Activated CD4-positive, CD25-positive, alpha-beta regulatory T cell treated with anti-CD3 and anti-CD28 coated beads, Interleukin-2, amount 50 U/mL, for 72 hours (primary cell): ENCODE measurements around the gene EIF1AD.
"Not testable (repeated sequence)": the region's sequence is repeated elsewhere in the genome, so short reads cannot be mapped to it uniquely, and the experiment has no call there.

Experiments
- DNase-seq: peaks from one replicate; pipeline ENCODE4 v3.0.0; 2021

EIF1AD gene

DNA sequence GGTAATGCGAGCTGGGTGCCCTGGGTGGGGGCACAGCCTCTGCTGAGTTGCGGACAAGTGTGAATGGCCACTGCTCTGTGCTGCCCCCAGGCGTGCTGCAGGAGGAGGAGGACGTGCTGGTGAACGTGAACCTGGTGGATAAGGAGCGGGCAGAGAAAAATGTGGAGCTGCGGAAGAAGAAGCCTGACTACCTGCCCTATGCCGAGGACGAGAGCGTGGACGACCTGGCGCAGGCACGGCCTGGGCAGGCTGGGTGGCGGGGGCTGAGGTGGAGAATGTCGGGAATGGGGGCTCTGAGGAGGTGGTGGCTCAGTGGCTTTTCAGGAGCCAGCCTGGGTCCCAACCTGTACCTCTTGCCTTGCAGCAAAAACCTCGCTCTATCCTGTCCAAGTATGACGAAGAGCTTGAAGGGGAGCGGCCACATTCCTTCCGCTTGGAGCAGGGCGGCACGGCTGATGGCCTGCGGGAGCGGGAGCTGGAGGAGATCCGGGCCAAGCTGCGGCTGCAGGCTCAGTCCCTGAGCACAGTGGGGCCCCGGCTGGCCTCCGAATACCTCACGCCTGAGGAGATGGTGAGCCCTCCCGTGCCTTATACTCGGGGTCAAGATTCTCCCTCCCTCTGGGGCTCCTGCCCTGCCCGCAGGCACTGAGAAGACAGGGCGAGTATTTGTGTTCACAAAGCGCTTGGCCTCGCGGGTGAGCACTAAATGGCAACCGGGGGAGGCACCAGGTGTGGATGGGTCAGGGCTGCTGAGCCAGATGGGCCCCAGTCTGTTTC is 35.8 kb downstream of the EIF1AD start:
- DNase-seq: no peak

DNA sequence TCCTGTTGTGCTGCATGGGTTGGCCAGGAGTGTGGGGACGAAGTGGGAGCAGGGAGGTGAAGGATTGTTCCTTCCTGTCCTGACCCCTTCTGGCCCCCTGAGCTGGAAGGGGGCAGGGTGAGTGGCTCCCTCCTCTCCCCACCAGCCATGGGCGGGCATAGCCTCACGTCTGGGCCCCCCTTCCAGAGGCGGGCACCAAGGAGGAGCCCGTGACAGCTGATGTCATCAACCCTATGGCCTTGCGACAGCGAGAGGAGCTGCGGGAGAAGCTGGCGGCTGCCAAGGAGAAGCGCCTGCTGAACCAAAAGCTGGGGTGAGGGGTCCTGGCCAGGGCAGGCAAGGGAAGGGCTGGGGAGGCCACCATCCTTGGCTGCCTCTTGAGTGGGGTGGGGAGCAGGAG is 37.1 kb downstream of the EIF1AD start:
- no peak for DNase-seq

DNA sequence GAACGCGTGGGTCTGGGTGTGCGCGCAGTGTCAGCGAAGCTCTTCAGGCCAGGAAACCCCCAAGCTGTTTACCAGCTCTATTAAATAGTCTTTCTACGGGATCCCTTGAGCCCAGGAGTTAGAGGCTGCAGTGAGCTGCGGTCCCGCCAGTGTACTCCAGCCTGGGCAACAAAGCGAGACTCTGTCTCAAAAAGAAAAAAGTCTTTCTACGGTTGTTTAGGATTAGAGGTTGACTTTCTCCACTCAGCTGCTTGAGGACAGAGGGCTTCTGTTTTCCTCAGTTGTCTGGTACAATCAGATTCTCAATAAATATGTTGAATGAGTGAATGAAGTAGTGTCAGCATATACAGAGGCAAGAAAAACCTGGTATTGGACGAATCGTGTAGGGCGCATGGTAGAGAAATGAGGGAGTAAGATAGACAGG is 39.8 kb downstream of the EIF1AD start:
- no peak for DNase-seq

DNA sequence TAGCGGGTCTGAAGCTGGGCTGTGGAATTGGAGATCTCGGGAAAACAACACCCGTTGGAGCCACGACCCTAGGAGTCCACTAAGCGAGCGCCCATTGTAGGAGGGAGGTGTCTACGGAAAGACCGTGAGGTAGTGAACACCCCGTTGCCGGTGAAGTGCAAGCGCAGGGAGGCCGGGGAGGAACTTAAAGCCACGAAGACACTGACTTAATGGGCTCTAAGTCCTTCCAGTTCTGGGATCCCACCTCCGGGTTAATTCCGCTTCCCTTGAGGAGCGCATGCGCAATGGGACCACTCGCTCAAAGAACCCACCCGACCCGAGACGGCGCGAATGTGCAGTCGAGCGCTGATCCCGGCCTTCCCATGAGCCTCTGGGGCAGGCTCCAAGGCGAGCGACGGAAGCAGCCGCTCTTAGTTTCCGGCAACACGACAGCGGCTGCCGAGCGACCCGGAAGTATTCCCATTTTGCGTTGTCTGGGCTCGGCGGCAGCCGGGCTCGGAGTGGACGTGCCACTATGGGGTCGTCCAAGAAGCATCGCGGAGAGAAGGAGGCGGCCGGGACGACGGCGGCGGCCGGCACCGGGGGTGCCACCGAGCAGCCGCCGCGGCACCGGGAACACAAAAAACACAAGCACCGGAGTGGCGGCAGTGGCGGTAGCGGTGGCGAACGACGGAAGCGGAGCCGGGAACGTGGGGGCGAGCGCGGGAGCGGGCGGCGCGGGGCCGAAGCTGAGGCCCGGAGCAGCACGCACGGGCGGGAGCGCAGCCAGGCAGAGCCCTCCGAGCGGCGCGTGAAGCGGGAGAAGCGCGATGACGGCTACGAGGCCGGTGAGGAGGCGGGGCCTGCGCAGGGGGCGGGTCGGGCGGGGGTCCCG is 40.5 kb downstream of the EIF1AD start, which contains the start of gene SART1:
SART1 (plus strand) TSS at position 468 of the 874 bp plus-strand sequence; CDS start at position 515, 47 bp downstream.
- peak; percentile 90 for DNase-seq

DNA sequence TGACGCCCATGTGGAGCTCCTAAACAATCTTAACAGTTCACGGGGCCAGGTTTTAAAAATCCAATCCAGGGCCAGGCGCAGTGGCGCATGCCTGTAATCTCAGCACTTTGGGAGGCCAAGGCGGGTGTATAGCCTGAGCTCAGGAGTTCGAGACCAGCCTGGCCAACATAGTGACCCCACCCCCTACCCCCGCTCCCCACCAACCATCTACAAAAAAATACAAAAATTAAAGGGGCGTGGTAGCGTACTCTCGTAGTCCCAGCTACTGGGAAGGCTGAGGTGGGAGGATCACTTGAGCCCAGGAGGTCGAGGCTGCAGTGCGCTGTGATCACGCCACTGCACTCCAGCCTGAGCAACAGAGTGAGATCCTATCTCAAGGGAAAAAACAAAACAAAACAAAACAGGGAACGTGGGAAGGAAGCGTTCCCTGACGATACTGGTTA is 41.1 kb downstream of the EIF1AD start:
- DNase-seq: no peak

DNA sequence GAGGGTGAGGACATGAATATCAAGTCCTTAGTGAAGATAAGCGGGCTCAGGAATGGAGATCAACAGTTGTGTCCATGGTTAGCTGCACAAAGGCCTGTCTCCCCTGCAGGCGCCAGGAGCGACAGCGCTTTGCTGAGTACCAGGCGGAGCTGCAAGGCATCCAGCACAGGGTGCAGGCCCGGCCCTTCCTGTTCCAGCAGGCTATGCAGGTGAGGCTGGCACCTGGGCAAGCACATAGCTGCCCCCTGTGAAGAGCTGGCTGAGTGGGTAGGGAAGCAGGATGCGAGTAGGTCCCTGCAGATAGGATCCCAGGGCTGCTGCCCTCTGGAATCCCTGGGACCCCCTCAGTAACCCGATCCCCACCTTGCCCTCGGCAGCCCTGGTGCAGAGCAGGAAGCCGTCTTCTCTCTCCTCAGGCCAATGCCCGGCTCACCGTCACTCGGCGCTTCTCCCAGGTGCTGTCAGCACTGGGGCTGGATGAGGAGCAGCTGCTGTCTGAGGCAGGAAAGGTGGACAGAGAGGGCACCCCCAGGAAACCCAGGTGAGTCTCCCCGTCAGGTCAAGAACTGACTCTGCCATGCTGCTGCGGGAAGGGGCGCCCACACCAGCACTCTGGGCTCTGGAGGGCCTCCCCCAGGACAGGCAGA is 43.1 kb downstream of the EIF1AD start:
- DNase-seq: no peak

DNA sequence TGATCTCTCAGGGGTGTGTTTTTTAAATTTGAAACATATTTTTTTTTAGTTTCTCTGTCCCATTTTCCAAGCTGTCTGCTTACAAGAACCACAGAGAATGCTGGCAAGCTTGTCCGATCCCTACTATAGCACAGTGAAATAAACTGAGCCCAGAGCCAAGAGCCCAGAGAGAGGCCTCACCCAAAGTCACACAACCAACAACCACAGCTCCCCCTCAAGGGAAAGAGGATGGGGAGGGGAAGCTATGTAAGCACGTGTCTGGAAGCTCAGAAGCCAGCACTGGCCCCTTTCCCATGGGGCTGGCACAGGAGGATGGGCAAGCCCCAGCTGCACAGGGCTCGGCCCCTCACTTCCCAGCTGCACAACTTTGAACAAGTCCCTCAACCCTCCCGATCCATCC is 43.7 kb downstream of the EIF1AD start:
- DNase-seq: no peak

DNA sequence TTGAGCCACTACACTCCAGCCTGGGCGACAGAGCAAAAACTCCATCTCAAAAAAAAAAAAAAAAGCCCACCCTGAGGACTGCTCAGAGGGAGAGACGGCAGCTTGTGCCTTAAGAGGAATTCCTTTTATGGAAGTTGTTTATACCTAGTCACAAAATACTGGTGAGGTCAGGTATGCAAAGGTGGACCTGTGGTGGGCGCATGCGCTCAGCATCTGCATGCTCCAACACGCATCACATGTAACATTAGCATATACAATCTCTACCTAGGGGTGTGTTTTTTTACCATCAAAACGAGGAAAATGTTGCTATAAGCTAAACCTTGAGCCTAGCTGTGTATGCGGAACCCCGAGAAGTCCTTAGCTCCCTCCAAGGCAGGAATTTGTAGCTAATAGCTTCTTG is 47.2 kb downstream of the EIF1AD start:
- DNase-seq: no peak

DNA sequence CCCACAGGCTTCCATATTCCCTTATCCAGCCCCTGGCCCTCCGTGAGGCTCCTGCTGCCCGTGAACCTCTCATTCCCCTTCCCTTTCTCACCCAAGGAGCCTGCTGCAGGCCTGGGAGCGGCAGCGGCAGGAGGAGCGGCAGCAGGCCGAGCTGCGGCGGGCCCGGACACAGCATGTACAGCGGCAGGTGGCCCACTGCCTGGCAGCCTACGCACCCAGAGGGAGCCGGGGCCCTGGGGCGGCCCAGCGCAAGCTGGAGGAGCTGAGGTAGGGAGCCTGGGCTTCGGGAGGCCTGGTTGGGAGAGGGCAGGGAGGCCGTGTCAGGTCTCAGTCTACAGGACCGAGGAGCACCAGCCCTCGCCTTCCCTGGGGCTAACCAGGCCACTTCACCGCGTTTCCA is 48.5 kb downstream of the EIF1AD start:
- DNase-seq: no peak

DNA sequence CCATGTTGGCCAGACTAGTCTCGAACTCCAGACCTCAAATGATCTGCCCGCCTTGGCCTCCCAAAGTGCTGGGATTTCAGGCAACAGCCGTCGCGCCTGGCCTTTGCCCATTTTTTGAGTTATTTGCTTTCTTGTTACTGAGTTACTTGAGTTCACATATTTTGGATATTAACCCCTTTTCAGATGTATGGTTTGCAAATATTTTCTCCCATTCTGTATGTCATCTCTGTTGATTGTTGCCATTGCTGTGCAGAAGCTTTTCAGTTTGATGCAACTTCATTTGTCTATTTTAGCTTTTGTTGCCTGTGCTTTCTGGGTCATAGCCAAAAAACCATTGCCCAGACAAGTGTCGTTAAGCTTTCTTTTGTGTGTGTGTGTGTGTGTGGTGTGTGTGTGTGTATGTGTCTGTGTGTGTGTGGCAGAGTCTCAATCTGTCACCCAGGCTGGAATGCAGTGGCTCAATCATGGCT is 49.9 kb downstream of the EIF1AD start:
- DNase-seq: no peak

DNA sequence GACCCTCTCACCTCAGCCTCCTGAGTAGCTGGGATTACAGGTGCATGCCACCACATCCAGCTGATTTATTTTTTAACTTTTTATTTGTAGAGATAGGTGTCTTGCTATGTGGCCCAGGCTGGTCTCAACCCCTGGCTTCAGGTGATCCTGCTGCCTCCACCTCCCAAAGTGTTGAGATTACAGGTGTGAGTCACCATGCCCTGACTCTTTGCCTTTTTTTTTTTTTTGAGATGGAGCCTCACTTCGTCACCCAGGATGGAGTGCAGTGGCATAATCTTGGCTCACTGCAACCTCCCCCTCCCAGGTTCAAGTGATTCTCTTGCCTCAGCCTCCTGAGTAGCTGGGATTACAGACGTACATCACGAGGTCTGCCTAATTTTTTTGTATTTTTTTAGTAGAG is 50.3 kb downstream of the EIF1AD start:
- not testable (repeated sequence) for DNase-seq

DNA sequence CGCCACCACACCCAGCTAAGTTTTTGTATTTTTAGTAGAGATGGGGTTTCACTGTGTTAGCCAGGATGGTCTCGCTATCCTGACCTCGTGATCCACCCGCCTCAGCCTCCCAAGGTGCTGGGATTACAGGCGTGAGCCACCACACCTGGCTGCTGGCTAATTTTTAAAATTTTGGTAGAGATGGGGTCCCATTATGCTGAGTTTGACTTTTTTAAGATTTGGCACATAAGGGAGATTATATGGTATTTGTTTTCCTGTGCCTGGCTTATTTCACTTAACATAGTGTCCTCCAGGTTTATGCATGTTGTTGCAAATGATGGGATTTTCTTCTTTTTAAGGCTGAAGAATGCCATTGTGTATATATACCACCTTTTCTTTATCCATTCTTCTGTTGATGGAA is 51.2 kb downstream of the EIF1AD start:
- not testable (repeated sequence) for DNase-seq

DNA sequence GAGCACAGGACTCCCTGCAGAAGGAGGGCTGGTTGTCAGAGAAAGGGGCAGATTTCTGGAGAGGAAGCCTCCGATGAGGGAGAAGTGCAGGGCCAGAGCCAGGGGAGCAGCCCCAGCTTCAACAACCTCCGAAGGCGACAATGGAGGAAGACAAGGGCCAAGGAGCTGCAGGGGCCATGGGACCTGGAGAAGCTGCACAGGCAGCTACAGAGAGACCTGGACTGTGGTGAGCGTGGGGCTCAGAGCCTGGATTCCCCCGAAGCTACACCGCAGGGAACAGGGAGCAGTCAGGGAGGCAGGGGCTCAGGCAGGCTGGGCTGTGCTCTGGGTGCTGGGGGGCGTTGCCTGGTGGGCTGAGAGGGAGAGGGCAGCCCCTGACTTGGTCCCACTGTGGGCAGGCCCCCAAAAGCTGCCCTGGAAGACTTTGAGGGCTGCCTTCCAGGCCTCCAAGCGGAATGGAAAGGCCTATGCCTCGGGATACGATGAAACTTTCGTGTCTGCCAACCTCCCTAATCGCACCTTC is 54.3 kb downstream of the EIF1AD start:
- no peak for DNase-seq

DNA sequence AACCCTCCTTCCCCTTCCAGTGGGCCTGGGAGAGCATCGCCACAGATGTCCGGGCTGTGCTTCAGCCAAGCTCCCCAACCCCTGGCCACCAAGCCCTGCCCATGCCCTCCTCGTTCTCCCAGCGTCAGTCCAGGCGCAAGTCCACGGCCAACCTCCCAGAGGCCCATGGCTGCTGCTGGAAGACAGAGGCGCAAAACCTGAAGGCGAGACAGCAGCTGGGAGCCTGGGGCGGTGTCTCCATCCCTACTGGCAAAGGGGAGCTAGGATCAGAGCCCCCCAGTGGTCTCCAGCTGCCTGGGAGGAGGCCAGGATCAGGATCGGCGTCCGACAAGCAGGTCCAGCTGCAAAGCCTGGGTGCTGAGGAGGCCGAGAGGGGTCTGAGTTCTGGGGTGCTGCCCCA is 54.8 kb downstream of the EIF1AD start:
- no peak for DNase-seq

DNA sequence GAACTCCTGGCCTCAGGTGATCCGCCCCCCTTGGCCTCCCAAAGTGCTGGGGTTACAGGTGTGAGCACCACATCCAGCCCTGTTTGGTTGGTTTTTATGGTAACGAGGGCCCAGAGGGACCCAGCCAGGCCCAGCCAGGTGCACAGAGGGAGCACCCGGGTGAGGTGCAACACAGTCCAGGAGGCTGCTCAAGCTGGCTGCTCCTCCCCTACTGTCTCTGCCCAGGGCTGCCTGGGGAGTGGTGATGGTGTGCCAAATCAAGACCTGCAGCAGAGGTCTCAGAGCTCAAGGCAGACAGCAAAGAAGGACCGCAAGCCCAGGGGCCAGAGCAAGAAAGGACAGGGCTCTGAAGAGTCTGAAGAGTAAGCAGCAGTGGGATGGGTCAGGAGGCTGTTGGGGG is 55.3 kb downstream of the EIF1AD start:
- DNase-seq: no peak
